HG02798 (cell line): ENCODE measurements around the gene LSAMP.

Experiments
- ATAC-seq: cut with Tn5 transposase; IDR thresholded peaks from one replicate; pipeline ENCODE4 v1.9.1; 2021; ENCODE audit warnings: mild to moderate bottlenecking; ENCODE audit not compliant: unreplicated experiment, poor library complexity

Gene LSAMP

DNA sequence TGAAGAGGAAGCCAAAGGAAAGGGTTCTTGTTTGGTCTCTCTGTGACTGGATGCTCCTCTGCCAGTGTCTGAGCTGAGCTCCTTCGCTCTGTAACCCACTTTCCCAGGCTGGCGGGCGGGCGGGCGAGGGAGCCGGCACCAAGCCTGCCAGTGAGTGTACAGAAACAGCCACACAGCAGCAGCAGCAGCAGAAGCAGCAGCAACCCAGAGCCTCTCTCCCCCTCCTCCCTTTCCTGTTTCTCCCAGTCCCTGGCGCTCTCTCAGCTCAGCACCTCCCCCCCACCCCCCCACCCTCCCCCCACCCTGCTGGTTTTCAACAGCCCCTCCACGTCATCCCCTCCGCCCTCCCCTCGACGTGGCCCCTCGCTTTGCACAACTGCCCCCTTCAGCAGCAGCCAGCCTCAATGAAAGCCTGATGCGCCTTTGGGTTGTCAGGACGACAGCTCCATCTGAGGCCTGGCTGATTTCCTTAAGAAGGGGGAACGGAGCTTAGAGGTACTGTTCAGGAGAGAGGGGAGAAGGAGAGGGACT is at the start of gene LSAMP:
Gene LSAMP (minus strand): TSS at position 177 of the 531 bp plus-strand sequence.
- ATAC-seq, result no peak

DNA sequence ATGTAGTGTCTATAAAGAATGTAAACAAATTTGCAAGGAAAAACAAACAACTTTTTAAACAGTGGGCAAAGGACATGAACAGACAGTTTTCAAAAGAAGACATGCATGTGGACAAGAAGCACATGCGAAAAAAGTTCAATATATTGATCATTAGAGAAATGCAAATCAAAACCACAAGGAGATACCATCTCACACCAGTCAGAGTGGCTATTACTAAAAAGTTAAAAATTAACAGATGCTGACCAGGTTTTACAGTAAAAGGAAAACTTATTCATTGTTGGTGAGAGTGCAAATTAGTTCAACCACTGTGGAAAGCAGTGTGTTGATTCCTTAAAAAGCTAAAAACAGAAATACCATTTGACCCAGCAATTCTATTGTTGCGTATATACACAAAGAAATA is 47.1 kb upstream of the LSAMP start:
- ATAC-seq, result no peak

DNA sequence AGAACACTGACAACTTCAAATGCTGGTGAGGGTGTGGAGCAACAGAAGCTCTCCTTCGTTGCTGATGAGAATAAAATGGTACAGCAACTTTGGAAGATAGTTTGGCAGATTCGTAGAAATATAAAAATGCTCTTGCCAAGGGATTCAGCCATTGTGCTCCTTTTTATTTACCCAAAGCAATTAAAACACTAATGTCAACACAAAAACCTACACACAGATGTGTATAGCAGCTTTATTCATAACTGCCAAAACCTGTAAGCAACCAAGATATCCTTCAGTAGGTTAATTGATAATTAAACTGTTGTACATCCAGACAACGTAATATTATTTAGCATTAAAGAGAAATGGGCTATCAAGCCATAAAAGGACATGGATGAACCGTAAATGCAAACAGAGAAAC is 37.8 kb upstream of the LSAMP start:
- no peak for ATAC-seq

DNA sequence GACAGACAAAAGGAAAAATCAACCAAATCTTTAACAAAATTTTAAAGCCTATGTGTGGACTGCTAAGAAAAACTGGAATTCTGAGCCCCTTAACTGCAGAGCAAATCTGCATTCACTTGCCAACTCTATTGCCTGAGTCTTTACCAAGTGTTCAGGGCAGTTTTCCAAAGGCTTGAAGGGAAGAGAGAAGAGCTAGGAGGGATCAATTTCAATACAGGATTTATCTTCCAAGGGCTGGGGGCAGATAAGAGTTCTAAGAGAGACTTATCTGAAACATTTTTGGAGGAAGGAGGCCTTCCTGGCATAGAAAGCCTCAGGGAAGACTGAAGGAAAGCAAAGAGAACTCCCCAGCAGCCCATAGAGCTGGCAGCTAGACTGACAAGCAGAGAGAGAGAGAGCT is 31.4 kb upstream of the LSAMP start:
- no peak for ATAC-seq

DNA sequence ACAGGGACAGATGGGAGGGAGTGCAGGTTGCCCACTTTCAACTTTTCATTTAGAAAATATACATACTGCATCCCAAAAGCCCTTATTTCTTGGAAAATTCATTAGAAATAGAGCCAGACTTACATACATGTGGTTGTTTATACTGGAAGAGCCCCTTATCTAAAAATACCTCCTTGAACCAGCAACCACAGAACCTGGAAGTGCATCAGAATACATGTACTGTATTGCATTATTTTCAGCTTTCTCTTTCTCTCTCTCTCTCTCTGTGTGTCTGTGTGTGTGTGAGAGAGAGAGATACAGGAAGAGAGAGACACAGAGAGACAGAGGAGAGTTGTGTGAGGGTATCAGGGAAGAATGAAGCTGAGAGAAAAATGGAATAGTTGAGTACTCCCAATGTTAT is 29.5 kb upstream of the LSAMP start:
- no peak for ATAC-seq

DNA sequence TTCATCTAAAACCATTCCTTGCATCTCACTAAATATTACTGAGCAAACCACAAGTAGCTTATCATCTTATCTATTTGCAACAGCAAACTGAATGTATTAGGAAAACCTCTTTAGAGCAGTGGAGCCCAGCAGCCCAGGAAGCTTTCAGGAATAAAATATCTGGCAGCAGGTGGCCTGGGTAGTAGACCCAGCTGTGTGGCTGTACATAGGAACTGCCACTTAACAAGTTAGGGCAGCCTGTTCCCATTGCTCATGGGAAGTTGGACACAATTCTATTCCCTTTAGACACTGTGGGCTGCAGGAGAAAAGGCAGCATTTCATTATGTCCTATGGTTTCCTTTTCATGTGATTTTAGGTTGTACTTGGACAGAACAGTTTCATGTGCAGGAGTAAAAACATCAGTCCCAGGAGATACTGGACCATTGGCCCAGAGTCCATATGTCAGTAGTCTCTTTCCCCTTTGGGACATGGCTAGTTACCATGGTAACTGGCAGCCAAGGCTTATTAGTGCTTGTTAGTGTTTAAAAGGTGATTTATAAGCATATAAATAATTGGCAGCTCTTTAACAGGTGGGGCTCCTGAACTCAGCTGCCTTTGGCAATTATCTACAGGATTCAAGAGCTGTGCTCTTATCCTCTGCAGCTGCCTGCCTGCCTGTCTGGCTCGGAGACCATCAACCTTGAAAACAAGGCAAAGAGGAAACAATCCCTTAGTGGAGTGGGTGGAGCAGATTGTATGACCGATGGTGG is 28.9 kb upstream of the LSAMP start:
- ATAC-seq, result no peak

DNA sequence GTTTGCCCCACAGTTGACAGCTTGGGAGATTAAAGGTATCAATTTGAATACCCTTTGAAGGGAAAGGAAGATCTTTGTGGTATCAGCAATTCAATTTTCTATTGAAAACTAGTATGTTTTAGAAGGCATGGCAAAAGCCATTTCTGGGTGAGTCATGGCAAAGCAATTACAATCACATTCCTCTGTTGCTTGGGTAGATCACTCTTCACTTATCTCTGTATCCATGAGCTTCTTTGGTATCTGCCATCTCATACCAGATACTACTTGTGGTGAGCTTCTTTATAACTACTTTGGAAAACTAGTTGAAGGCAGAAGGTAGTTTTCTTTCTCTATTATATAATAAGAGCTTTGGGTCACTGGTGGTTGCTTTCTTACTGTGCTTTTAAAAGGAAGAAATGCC is 28.3 kb upstream of the LSAMP start:
- no peak for ATAC-seq

DNA sequence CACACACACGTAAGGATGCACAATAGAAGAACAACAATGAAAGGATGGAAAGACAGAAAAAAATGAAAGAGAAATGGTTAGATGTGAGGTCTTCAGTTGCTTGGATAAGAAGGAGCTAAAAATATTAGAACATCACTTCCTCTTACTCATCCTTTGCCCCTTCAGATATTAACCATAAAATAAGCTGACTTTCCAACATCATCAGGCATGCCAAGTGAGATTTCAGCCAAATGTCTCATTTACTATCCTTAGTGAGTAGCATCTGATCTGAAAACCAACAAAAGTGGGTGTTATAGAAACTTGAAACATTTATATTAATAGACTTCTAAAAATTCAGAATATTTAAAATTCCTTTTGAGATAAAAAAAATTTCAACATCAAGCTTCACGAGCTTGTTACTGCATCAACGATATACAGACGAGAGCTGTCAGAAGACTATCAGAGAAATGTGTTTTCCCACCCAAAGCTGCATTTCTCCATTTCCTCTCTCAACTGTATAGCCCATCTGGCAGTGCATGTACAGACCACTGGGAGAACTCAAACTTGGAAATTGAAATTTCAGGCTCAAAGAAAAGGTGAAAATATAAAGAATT is 25.4 kb upstream of the LSAMP start:
- ATAC-seq, result no peak

DNA sequence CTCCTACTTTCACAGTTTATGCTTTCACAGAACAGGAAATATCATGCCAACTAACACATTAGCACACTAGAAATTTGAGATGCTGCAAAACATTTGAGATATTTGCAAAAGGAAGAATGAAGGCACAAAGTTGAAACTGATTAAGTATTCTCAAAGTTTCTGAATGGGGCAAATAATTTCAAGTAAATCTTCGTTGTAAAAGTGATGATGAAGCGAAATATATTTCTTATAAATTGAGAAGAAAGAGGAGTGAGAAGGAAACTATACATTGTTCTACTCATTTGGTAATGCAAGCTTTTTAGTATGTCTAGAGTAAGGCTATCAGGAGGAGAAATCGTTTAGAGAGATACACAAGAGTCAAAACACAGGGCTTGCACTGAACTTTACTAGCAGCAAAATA is 24.3 kb upstream of the LSAMP start:
- ATAC-seq, result no peak

DNA sequence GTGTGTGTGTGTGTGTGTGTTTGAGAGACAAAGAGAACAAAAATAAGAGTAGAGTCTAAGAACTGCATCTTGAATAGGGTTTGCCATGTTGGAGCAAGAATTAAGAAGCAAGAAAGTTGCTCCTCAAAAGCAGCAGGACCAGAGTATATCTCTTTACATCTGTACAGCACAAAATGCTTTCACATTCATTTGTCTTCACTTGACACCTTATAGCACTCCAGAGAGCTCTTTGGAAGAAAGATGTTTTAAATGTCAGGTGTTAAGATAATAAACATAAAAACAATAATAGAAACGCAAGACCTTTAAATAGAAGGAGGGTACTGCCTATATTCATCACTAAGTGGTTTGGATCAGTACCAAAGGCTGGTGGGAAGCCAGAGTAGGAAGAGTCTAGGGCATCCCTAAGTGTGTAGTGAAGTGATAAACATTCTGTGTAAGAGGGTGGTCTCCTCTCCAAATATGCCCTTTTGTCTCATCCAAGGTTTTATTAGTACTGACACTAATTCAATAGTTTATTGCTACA is 19.1 kb upstream of the LSAMP start:
- ATAC-seq, result no peak

DNA sequence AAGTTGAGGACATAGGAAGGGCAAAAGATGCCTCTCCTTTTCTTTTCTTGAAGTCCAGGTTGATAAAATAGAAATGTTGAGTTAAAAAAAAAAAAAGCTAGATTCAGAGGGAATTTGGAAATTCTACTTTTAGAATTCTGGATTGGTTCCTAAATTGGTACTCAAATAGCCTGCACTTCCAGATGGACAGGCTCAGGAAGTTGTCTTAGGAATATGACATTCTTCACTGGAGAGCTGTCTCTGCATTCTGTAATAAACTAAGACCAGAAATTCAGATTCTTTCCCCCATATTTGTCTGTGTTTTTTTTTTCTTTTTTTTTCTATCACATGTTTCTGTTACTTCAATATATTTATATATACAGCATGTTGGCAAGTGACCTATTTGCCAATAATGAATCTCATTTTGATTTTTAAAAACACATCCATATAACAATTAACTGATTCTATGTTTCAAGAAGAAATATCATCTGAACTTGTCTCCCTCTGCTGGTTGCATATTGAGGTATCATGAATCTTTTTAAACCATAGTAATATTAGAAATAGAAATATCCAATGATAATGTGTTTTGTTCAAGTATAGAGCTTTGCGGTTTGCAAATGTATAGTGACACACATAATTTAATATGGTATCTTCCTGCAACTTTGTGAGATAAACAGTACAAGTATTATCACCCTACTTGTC is 8.5 kb upstream of the LSAMP start:
- ATAC-seq, result no peak

DNA sequence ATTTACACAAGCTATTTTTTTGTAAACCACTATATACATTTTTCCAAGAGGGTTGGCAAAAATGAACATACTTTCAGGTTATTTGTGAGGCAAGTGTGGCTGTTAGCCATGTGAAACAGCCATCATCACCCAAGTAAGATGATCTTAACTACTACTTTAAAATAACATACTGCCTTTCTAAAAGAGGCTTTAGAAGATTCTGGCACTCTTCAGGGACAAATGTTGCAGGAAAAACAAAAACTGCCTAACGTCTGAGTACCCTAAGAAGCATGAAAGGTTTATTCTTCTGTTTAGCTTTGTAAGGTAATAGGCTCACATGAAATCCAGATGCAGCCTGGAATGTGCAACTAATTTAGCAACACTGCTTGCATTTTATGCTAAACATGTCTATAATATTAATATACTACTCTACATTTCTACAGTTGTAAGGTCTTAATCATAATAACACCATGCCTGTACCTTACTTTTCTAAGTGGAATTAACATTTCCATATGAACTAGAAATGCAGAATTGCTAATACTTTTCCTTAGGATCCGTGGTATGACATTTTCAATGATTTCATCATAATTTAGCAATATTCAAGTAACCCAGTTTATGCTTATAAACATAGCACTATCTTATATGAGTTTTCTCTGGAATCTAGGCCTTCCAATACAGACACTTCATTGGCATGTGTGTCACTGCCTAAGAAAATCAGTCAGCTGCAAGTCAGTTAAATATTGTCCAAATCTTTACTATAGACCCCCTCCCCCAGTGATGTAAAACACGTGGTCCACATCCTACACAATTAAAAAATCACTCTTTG is 4.5 kb upstream of the LSAMP start:
- no peak for ATAC-seq

DNA sequence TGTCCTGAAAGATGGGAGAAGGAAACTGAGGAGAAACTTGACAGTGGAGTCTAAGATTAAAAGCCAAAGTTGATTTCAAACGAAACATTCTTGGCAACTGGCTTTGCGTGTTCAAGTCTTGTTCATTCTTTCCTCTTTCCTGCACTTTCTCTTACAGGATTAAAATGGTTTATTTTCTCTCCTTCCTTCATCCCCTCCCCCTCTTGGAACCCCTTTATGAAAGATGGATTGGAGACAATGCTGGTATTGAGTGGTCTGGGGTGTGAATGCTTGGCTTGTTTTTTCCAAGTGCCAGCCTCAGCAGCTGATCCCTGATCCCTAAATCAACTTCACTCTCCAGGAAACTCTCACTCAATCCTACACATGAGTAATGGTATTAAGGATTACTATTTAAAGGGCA is 703 bp upstream of the LSAMP start:
- ATAC-seq, result no peak

DNA sequence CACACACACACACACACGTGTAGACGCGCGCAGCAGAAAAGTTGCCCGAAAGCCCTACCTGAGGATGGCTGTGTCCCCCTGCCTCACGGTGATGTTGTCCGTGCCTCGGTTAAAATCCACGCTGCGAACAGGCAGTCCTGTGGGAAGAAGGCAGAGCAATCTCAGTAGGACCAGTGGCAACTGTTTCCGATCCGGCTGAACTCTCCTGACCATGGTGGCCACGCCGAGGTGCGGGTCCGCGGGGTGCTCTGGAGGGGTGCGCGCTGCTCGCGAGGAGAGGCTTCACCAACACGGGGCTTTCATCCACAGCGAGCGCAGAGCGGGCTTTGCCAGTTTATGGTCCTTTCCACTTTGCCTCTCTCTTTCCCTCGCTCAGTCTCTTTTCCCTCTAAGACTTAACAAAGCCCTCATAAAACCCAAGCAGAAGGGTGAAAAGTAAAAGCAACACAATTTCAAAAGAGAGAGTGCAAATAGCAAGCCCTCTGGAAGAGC is 422 bp downstream of the LSAMP start:
- no peak for ATAC-seq

DNA sequence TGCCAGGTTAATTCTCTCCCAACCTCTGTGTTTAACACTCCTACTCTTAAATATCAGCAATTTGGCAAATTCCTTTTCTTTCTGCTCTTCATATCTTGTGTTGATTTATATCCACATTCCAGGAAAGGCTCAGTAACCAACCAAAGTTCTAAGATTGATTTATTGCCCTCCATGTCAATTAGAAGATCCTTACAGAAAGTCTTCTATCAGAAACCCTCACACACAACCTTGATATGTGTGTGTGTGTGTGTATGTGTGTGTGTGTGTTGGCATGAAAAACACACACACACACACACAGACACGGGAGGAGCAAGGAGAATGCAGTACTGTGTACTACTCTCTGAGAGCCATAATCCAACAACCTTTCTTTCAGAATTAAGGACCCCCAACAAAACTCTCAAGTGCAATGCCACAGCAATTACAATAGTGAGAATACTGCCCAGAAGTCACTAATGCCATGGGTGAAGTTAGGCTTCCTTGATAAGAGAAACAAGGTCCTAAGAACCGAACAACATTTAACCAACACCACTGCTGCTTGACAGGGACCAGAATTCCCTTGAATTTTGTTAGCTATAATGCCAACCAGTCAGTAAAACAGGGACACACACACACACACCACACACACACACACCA is 1.1 kb downstream of the LSAMP start:
- no peak for ATAC-seq

DNA sequence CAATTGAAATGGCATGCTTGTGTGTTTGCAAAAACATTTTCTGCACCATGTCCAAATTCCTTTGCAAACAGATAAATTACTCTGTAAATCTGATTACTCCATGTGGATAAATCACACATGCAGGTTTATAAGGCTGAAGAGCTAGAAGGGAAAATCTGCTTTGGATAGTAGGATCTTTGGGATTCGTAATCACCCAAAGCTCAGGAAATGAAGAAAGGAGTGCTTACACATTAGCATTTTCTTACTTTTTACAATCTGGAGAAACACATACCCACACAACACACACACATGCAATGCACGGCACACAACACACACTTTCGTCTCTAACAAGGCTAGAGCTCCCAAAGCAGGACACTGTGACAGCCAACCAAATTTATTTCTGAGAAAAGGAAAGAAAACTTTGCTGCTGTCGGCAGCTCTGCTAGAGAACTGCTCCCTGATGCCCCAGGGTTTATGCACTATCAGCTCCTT is 2.1 kb downstream of the LSAMP start:
- no peak for ATAC-seq

DNA sequence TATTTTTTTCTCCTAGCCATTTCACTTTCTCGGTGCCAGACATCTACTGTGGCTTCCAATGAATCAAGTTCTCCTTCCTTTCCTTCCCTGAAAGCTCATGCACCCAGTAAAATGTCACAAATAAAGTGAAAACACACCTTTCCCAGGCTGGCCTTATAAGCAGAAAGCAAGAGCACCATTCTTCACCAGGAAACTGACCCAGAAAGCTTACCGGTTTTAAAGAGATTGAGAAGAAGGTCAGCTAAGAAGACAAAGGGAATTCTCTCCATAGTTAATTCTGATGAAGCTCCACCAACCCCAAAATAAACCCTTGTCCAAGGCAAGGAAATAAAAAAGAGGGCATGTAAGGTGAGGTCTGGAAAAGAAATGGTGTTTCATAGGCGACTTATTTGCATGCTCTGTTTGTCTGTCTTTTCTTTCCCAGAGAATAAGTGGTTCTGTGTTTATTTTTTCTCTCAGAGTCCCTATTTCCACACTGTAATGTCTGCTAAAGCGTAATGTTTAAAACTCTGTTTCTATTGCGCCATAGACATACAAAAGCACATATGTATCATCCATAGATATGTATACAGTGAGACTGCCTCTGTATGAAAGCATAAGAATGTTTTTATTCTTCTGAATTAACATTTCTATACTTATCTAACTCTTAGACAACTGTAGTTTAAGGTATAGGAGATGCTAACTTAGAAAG is 2.8 kb downstream of the LSAMP start:
- no peak for ATAC-seq

DNA sequence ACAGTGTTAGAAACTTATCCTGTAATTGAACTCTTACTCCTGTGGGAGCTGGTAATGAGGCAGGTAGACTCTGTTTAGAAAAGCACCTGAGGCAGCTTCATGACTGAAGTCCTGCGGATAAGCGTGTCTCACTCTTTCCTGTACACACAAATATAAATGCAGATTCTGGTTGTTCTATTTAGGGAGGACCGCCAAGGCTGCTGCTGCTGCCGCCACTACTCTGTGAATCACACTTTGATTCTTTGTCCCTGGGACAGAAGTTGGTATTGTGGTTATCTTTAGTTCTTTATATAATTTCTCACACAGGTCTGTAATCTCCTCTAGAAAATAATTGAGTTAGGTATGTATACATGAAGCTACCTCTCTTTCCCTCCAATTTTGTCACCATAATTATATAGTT is 3.6 kb downstream of the LSAMP start:
- no peak for ATAC-seq

DNA sequence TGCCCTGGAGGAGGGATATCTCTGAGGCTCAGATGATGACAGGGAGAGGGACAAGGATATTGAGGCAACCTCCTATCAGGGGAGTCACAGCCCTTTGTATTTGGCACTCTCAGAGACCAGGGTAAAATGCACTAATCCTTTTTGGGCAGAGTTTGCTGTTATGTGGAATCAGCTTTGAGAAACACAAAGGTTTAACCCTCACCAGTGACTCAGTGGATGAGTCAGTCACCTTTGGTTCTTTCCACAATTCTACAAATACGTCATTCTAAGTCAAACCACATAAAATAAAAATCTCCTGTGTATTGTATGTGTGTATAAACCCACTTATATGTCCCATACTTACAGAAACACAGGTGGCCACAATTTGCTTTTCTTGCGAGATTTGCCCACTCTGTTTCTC is 5.1 kb downstream of the LSAMP start:
- no peak for ATAC-seq
